Lung microvascular endothelial cell (primary cell): ENCODE data around the gene KDM4C. TPM values are rescaled to one million over a fixed set of nuclear protein-coding genes. Genes with fewer than 3 reads are reported as not detected.
"Not testable (repeated sequence)": the region's sequence is repeated elsewhere in the genome, so short reads cannot be mapped to it uniquely, and the experiment has no call there.

Experiments used
- DNase-seq, 2 donors: peaks; one replicate each; pipeline versions ENCODE4 v3.0.0 to v3.0.0-alpha.2; 2010; ENCODE audit warnings: low read depth in 2 of 2
- total RNA-seq: library from RNA; depleted of rRNA; stranded (reverse); fragments of >200 nt; gene quantifications from 2 replicates; pipeline ENCODE4 v1.2.1, GENCODE V29; 2014

The KDM4C gene
- total RNA-seq: 13.5 and 19.2 TPM in 2 replicates

DNA sequence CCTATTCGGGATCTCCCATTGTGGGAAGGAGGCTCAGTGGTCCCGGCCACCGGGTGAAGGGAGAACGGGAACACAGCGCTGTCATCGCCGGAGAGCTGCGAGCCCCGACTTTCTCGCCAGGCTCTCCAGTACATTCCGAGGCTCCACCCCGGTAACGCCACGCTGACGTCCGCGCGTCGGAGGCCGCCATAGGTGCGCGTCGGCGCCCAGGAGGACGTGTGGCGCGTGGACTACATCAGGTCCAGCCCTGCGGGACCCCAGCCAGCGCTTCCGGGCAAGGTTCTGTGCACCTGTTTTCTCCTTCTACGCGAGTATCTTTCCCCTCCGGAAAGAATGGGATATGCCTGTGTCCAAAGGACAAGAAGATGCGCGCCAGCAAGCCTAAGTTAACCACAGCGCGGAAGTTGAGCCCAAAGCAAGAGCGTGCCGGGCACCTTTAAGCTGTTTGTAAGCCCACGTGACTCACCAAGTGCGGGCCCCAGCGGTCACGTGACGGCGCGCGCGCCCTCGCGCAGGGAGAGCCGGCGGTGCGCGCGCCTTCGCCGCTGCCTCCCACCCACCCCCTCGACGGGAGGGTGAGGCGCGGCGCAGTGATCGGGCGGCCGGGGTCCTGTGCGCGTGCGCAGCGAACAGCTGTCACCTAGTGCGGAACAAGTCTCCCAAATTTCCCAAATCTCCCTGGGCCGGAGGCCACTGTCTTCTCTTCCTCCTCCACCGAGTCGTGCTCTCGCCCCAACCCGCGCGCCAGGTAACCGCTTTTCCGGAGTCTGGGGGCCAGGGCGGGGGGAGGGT lies at the start of gene KDM4C:
KDM4C (plus strand) TSS at position 518 of the 792 bp plus-strand sequence. CDS start 35,016 bp downstream, outside the sequence.
- DNase-seq: peak; percentile 96 to 97

DNA sequence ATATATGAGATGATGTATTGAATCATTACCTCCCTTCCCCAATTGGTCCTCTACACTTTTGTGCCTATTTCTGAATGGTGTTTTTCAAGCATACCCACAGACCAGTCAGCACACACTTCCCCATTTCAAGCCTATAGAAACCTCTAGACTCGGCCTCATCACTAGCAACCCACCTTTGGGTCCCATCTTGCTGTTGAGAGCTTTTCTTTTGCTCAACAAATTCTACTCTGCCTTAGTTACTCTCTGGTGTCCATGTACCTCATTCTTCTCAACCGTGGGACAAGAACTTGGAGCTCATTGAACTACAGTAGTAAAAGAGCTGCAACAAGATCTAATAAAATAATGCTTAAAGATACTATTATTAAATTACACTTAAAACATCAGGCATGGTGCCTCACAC lies 49.0 kb upstream of the KDM4C start:
- no peak for DNase-seq

- no peak for DNase-seq
These were observed 46.4 kb upstream of the KDM4C start for GRCh38 chr9:6711403-6711802.

- DNase-seq: no peak
These were observed 45.7 kb upstream of the KDM4C start for GRCh38 chr9:6712041-6712440.

DNA sequence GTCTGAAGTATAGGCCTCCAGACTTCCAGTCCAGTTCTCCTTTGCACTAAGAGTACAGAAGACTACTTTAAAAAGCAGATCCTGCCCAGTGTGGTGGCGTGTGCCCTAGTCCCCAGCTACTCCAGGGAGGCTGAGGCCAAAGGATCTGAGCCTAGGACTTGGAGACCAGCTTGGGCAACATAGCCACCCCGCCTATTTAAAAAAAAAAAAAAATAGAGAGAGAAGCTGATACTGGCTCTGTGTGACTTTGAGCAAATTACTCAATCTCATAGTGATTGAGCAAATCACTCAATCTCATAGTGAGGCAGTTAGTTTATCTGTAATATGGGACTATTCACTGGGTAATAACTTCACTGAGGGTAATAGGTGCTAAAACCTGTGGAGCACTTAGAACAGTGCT lies 43.6 kb upstream of the KDM4C start:
- DNase-seq: no peak

DNA sequence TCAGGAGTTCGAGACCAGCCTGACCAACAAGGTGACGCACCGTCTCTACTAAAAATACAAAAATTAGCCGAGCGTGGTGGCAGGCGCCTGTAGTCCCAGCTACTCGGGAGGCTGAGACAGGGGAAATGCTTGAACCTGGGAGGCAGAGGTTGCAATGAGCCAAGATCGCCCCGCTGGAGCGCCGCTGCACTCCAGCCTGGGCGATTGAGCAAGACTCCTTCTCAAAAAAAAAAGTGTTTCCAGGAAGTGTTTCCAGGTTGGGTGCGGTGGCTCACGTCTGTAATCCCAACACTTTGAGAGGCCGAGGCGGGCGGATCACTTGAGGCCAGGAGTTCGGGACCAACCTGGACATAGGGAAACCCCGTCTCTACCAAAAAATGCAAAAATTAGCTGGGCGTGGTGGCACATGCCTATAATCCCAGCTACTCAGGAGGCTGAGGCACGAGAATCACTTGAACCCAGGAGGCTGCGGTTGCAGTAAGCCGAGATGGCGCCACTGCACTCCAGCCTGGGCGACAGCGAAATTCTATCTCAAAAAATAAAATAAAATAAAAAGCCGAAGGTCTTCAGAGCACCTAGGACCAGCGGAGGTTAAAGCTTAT lies 42.5 kb upstream of the KDM4C start:
- DNase-seq: not testable (repeated sequence)

GRCh38 chr9:6715755-6716643 lies 41.8 kb upstream of the KDM4C start:
- DNase-seq: peak; percentile 10 to 36

DNA sequence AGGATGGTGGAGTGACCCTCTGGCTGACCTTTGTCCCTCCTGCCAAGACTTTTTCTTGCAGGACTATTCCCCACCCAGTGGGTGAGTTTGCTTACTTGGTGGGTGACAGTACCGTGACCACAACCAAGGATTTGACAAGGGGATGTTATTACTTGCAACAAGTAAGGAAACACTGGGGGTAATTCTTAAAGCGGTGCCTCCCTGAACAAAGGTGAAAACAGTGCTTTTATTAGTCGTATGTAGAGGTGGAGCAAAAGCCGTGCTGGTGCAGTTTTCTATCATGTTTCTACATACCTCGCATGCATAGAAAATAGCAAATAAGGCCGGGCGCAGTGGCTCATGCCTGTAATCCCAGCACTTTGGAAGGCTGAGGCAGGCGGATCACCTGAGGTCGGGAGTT lies 41.0 kb upstream of the KDM4C start:
- DNase-seq: no peak

DNA sequence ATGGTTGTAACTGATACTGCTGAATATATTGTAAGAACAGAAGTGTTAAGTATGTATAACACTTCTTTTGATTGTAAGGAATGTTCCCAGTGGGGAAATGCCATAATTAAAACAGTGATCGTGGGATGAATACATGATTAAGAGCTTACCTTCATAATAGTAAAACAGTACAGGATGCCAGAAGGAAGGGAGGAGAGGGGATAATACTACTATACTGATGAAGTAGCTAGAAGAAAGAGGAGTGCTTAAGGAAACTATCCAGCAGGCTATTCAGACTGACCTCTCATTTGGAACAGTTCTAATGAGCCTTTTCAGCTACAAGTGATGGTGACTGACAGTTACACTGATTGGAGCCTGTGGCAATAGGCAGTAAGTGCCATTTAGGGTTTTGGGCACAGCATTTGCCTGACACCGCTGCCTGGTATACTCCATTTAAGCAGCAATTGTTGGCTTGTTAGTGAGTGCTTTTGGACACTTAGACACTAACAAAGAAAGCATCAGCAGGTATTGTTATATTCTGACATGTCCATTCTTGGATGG lies 33.8 kb upstream of the KDM4C start:
- DNase-seq: no peak

GRCh38 chr9:6733257-6733656 lies 24.5 kb upstream of the KDM4C start:
- no peak for DNase-seq

DNA sequence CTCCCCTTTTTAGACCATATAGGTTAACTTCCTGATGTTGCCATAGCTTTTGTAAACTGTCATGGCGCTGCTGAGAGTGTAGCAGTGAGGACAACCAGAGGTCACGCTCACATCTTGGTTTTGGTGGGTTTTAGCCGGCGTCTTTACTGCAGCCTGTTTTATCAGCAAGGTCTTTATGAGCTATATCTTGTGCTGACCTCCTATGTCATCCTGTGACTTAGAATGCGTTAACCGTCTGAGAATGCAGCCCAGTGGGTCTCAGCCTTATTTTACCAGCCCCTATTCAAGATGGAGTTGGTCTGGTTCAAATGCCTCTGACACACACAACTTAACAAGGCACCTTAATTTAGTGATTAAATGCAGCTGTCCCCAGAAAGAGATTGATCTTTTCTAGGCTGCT lies 23.9 kb upstream of the KDM4C start:
- no peak for DNase-seq

DNA sequence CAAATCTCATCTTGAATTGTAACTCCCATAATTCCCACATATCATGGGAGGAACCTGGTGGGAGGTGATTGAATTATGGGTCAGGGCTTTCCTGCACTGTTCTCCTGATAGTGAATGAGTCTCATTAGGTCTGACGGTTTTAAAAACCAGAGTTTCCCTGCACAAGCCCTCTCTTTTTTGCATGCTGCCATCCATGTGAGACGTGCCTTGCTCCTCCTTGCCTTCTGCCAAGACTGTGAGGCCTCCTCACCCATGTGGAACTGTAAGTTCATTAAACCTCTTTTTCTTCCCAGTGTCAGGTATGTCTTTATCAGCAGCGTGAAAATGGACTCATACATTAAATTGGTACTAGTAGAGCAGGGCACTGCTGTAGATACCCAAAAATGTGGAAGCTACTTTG lies 22.4 kb upstream of the KDM4C start:
- no peak for DNase-seq

DNA sequence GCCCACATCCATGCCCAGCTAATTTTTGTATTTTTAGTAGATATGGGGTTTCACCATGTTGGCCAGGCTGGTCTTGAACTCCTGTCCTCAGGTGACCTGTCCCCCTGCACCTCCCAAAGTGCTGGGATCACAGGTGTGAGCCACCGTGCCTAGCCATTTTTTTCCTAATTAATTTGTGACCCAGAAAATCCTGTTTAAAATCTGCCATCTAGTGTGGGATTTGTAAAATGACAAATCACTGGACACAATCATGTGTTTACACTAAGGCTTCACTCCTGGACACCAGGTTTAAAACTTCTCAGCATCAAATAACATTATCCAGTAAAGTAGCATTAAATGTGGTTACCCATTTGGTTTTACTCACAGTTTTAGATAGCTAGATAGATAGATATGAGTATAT lies 18.6 kb upstream of the KDM4C start:
- peak; percentile 27 to 50 for DNase-seq

DNA sequence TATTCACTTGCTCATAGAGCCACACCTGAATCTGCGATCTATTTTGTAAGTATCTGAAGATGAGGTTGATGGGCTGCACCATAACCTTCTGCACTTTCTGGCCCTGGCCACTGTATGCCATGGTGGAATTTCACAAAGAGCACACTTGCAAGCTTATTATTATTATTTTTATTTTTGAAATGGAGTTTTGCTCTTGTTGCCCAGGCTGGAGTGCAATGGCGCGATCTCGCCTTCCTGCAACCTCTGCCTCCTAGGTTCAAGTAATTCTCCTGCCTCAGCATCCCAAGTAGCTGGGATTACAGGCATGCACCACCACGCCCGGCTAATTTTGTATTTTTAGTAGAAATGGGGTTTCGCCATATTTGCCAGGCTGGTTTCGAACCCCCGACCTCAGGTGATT lies 8.9 kb upstream of the KDM4C start:
- DNase-seq: not testable (repeated sequence)

DNA sequence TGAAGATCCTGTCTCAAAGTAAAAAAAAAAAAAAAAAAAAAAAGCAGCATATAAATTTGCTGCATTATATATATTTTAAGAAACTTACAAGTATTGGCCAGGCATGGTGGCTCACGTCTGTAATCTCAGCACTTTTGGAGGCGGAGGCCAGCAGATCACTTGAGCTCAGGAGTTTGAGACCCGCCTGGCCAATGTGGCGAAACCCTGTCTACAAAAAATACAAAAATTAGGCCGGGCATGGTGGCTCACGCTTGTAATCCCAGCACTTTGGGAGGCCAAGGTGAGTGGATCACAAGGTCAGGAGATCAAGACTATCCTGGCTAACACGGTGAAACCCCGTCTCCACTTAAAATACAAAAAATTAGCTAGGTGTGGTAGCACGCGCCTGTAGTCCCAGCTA lies 2.9 kb upstream of the KDM4C start:
- DNase-seq: not testable (repeated sequence)

DNA sequence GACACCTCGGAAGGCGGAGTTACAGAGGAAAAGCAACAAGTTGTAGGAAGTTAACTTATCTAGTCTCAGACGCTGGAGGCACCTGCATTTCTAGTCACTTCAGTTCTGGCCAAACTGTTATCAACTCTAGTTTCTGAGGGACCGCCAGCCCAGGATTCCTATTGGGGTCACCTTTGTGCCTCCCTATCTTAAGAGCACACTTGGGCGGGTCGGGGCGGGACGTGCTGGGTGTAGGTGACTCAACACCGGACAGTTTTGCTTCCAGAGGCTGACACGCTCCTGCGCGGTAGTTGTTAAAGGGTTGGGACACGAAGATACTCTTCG lies 679 bp upstream of the KDM4C start:
- DNase-seq: no peak

DNA sequence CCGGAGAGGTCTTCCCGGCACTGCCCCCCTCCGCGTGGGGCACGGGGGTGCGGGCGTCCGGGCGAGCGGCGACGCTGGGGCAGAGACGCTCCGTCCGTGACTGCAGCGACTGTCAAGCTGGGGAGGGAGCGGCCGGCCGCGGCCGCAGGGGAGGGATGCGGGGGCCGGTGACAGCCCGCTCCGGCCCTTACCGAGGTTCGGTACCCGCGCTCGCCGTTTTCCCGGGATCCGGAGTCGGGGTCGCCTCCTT lies 400 bp downstream of the KDM4C start:
- no peak for DNase-seq

DNA sequence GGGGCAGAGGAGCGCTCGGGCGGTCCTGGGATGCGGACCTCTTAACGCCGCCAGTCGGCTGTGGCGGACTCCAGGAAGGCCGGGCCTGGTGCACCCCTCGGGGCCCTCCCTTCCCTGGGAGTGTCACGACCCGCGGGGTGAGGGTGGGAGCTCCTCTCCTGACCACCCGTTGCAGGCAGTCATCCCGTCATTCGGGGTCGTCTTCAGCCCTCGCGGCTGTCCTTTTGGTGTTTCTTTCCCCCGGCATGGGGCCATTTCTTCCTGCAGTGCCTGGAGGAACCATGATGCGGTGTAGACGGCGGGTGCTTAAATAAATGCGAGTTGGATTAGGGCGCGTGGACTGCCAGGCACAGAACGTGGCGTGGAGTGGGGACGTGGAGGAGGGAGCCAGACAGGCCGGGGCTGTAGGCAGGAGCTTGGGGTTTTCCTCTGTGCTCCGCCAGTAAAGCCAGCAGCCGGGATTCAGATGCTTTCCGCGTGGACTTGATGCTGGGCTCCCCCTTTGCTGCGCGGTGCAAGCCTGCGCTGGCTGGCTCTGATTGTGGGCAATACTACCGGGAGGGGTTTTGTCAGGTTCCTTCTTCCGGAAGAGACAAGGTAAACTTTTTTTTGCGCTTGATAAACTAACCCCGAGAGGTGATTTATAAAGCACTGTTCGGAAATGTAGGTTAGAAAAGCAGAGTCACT lies 868 bp downstream of the KDM4C start:
- peak; percentile 57 to 66 for DNase-seq

GRCh38 chr9:6759185-6759977 lies 1.6 kb downstream of the KDM4C start:
- peak; percentile 54 to 74 for DNase-seq

DNA sequence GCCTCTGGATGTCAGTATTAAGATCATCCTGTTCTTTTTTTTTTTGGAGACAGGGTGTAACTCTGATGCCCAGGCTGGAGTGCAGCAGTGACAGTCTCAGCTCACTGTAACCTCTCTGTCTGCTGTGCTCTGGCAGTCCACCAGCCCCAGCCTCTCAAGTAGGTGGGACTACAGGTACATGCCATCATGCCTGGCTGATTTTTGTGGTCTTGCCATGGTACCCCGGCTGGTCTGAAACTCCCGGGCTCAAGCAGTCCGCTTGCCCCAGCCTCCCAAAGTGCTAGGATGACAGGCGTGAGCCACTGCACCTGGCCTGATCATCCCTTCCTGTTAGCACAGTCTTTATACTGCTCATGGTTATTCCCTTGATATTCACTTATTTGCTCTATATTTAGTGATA lies 3.5 kb downstream of the KDM4C start:
- DNase-seq: no peak

- no peak for DNase-seq
These were observed 5.5 kb downstream of the KDM4C start for GRCh38 chr9:6763244-6763643.
